Activated CD8-positive, alpha-beta memory T cell treated with anti-CD3 and anti-CD28 coated beads for 1 hour (primary cell): Measurements from ENCODE around the gene HMGB2.

Experiments used
- DNase-seq, 2 donors: peaks; one replicate each; pipeline ENCODE4 v3.0.0-alpha.2; 2020; ENCODE audit warnings: low read depth in 1 of 2; ENCODE audit errors: extremely low read depth in 1 of 2

Gene HMGB2

DNA sequence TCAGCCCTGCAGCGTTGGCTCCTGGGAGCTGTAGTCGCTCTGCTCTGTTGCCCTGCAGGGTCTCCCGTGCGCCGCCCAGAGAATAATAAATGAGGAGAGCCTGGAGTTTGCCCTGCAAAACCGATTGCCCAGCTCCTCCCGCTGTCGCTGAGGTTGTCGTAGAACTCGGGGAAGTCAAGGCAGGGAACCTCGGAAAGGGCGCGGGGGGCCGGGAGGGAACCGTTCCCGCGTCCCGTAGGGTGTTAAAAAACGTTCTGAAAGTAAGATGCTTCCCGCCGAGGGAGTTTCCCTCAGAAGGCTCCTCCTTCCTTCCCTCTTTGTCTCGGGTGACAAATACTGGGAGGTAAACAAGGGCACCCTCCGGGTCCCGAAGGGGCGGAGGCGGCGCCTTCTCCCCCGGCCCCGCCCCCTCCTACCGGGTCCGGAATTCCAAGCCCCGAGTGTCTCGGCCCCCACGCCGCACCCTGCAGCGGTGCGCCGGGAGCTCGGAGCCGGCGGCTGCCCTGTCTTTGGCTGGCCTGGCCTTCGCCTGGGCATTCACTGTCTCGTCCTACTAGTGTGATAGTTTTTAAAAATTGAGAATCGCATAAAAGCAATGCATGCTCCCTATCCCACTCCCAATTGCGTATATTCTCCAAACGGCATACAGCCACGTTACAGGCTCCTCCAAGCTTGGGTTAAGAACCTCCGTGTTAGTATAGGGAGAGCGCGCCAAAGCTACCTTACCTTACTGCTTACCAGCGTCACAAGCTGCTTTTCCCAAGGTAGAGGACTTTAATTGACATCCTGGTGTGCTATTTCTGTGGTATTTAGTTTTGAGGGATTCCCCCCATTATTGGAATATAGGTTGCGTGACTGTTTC is 964 bp upstream of the HMGB2 start:
- DNase-seq: peak in 1 of 2 donors; percentile 3

GRCh38 chr4:173333658-173334084 is 487 bp downstream of the HMGB2 start:
- DNase-seq: peak in 1 of 2 donors; percentile 28

DNA sequence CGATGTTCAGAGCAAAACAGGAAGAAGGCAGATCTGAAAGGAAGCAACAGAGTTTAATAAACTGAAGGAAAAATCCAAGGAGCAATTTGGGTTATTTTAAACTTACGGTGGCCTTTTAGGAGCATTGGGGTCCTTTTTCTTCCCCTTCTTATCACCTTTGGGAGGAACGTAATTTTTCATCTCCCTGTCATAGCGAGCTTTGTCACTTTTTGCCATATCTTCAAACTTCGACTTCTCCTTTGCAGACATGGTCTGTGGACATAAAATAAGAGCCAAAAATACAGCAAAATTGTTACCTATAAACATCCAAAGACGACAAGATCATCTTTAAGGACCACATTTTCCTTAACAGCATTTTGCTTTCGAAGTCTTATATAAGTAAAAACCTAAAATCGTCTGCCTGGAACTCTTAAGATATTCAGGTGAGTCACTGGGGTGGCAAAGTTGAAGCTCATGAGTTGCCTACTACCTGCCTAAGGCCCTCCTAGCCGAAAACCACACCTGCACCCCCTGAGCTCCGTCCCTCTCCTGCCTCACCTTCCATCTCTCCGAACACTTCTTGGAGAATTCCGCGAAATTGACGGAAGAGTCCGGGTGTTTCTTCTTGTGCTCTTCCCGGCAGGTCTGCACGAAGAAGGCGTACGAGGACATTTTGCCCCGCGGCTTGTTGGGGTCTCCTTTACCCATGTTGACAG is 1.0 kb downstream of the HMGB2 start:
- peak in 1 of 2 donors; percentile 2 for DNase-seq

DNA sequence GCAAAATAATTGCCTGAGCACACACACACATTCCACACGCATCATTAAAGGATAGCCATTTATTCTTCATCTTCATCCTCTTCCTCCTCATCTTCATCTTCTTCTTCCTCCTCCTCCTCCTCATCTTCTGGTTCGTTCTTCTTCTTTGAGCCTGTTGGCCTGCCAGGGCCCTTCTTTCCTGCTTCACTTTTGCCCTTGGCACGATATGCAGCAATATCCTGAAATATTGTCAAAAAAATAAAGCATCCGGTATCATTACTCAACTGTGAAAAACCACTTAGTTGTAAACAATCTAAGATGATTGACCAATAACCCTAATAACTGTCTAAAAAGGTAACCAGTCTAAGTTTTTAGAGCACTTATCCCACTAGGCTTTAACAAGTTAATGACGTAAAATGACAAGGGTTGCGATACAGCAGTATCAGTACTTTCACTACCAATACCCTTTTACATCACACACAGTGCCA is 2.1 kb downstream of the HMGB2 start:
- DNase-seq: no peak

DNA sequence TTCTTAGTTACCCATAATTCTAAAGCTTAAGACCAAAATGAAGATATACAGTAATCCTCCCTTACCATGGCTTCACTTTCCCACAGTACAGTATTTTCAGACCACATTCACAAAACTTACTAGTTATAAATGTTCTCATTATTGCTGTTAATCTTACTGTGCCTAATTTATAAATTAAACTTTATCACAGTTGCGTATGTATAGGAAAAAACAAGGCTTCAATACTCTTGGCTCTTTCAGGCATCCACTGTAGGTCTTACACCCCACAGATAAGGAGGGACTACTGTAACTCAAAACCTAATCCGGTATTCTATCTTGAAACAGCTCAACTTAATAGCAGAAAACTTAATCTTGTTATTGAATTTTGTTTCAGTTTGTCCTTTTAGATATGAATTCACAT is 3.6 kb downstream of the HMGB2 start:
- no peak for DNase-seq

GRCh38 chr4:173328236-173328901 is 5.8 kb downstream of the HMGB2 start:
- DNase-seq: no peak

DNA sequence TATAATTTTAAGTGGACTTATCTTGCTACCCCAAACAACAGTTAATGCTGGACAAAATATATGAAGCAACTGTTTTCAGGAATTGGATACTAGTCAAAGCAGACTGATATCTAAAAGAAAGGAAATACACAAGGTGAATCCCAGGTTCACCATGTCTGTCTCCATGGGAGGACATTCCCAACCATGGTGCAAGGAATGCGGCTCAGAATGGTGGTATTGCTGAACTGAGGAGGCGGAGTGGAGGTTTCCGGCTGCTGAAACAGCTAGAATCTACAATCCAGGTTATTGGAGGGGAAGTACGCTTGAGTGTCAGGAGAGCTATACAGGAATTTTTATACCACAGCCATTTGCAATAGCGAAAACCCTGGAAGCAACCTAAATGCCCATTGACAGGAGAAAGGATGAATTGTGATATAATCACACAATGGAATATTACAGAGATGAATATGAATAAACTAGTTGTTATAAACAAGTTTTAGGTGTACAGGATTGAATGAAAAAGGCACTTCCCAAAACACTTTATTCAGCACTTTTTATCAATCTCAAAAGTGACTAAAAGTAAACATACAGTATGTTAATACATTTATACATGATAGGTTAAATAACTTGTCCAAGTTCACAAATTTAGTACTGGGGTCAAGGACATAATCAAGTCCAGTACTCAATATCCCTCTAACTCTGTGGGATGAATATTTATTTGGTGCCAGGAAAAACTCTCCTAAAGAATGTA is 9.0 kb downstream of the HMGB2 start:
- no peak for DNase-seq

GRCh38 chr4:173319696-173320095 is 14.5 kb downstream of the HMGB2 start:
- DNase-seq: no peak

DNA sequence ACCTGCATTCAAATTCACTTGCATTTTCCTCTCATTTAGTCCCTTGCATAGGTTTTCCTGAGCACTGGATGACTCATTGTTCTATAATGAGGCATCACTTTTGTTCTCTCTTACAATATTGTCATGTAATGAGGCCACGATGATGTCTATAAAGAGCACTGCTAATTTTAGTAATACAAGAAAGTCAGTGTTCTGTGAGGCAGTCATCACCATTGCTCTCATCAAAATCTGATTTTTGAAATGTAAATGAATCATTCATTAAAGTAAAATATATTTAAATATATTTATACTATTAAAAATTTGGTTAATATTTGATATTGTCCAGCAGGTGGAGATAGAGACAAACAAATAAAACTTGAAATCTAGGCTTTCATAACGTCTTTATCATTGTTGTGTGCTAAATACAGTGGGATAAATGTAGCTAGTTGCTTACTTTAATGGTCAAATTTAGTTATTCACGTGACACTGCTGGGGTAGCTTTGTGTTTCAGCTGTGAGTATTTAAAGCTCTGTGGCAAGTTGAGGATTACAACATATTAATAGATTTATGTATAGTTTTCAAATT is 15.4 kb downstream of the HMGB2 start:
- DNase-seq: no peak

DNA sequence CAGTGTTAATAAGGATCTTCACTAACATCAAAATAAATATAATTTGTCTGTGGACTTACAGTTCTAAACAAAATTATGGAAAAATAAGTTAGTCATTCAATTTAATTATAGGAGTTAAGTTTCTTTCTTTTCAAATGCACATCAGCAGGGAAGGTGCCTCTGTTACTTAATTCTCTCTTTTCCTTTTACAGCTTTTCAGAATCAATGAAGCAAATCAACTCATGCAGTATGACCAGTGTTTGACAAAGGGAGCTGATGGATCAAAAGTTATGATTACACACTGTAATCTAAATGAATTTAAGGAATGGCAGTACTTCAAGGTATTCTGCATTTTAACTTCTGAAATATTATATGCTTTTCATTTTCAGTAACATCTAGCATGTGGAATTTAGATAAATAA is 15.9 kb downstream of the HMGB2 start:
- no peak for DNase-seq

DNA sequence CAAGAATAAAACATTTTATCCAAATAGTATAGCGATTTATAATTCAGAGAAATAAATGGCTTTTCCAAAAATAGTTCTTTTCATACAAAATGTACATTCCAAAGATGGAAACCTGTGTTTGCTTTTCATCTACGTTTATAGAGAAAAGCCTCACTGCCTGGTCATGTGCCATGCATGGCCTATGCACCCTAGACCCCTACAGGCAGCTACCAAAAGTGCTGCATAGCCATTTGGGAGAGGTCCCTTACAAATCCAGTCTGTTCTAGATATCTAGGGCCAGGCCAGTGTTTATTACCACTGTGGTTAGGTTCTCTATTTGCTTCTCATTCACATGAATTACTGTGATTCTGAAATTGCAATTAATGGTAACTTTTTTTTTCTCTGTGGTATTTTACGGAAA is 17.2 kb downstream of the HMGB2 start:
- no peak for DNase-seq

- DNase-seq: no peak
Measured at GRCh38 chr4:173316060-173316459, 18.1 kb downstream of the HMGB2 start.

GRCh38 chr4:173314715-173315114 is 19.4 kb downstream of the HMGB2 start:
- DNase-seq: no peak

GRCh38 chr4:173311368-173311767 is 22.8 kb downstream of the HMGB2 start:
- no peak for DNase-seq

DNA sequence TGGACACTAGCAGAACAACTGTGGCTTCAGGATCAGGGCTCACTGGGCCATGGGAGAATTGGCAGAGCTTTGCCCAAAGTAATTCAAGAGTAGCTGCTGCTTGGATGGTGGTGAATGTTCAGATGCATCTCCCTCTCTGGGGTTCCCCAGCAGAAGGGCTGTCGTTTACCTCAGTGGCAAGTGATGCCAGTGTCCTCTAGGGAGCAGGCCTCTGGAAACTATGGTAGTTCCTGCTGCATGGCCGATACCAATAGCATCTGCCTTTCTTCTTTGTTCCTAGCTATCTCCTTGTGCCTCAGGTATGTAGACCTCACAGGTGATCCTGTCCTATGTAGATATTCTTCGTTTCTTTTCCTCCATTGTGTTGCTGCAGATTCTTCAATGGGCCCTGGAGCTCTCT is 26.4 kb downstream of the HMGB2 start:
- DNase-seq: no peak

GRCh38 chr4:173301518-173302201 is 32.5 kb downstream of the HMGB2 start:
- DNase-seq: no peak

DNA sequence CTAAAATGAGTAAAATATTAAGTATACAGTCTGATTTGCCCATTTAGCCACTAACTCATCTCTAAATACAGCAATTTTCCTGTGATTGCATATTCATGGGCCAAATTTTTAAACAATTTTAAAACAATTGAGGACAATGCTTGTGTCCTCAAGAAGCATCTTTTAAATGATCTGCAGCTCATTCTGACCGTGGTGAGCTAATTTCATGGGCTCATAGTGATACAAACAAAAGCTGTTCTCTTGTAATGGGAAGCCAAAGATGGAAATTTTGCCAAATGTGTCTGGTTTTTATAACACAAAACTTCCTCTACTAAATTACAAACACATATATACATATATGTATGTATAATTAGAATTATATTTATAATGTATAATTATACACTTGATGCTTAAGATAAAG is 39.7 kb downstream of the HMGB2 start:
- DNase-seq: no peak

GRCh38 chr4:173293663-173294062 is 40.5 kb downstream of the HMGB2 start:
- DNase-seq: no peak

GRCh38 chr4:173291899-173292298 is 42.3 kb downstream of the HMGB2 start:
- DNase-seq: no peak

- DNase-seq: no peak
Measured at GRCh38 chr4:173289353-173289727, 44.8 kb downstream of the HMGB2 start.
